HEK293 (cell line): ENCODE data around the gene OR11G2.

ENCODE experiments used
- CTCF ChIA-PET: fragments of 350-600 bp; formaldehyde crosslinking; extraction: SDS; loops from one replicate; lab custom pipeline; 2021; ENCODE audit warnings: antibody characterized with exemption; lab: Yijun Ruan, JAX
- POLR2A ChIA-PET: fragments of 300-600 bp; formaldehyde crosslinking; extraction: SDS; loops from one replicate; lab custom pipeline; 2020; ENCODE audit warnings: antibody characterized with exemption, inconsistent platforms; lab: Yijun Ruan, JAX
- H3K27ac ChIP-seq: fragments of 200-500 bp; sonication (Bioruptor generic); 2 replicates; pipeline ENCODE4 v1.5.1; 2014; ENCODE audit warnings: low read depth, low read length, control low read depth, inconsistent platforms; ENCODE audit errors: extremely low read depth
- H3K36me3 ChIP-seq, 2 experiments: fragments of 200-500 bp in 1 of 2; sonication (Bioruptor generic) in 1 of 2; 1 replicate in 1 of 2; 2 replicates in 1 of 2; pipeline ENCODE4 v1.5.1; 2014 to 2017; ENCODE audit warnings: inconsistent platforms in 2 of 2, low read length in 2 of 2; ENCODE audit not compliant: control insufficient read depth in 2 of 2, insufficient read depth in 1 of 2
- H3K4me1 ChIP-seq: fragments of 200-500 bp; sonication (Bioruptor generic); 2 replicates; pipeline ENCODE4 v1.5.1; 2014; ENCODE audit warnings: mild to moderate bottlenecking, low read length, inconsistent platforms; ENCODE audit not compliant: control insufficient read depth, insufficient read depth
- H3K4me3 ChIP-seq: 2 replicates; pipeline ENCODE4 v1.5.1; 2011; ENCODE audit warnings: low read depth, mild to moderate bottlenecking, control low read depth, low read length, moderate library complexity
- H3K9me3 ChIP-seq: fragments of 200-500 bp; sonication (Bioruptor generic); 2 replicates; pipeline ENCODE4 v1.5.1; 2014; ENCODE audit warnings: low read depth, low read length, inconsistent platforms; ENCODE audit not compliant: control insufficient read depth, insufficient read depth
- EGR2 ChIP-seq: fragments of 450-650 bp; formaldehyde crosslinking; IDR thresholded peaks from 2 replicates; pipeline ENCODE4 v1.5.1; 2016; ENCODE audit warnings: low read depth, missing biosample characterization, missing genetic modification characterization
- OSR2 ChIP-seq: fragments of 450-650 bp; formaldehyde crosslinking; IDR thresholded peaks from 2 replicates; pipeline ENCODE4 v1.5.1; 2016; ENCODE audit warnings: missing biosample characterization, missing genetic modification characterization
- REST ChIP-seq: fragments of 450-650 bp; formaldehyde crosslinking; IDR thresholded peaks from 2 replicates; pipeline ENCODE4 v1.5.1; 2016; ENCODE audit warnings: missing biosample characterization, missing genetic modification characterization
- SP7 ChIP-seq: fragments of 450-650 bp; formaldehyde crosslinking; IDR thresholded peaks from 2 replicates; pipeline ENCODE4 v1.5.1; 2016; ENCODE audit warnings: missing biosample characterization, missing genetic modification characterization
- ZFP37 ChIP-seq: fragments of 450-650 bp; formaldehyde crosslinking; IDR thresholded peaks from 2 replicates; pipeline ENCODE4 v1.5.1; 2016; ENCODE audit warnings: missing biosample characterization, missing genetic modification characterization
- ZNF10 ChIP-seq: fragments of 450-650 bp; formaldehyde crosslinking; IDR thresholded peaks from 2 replicates; pipeline ENCODE4 v1.5.1; 2017; ENCODE audit warnings: missing biosample characterization, missing genetic modification characterization
- ZNF121 ChIP-seq: fragments of 450-650 bp; formaldehyde crosslinking; IDR thresholded peaks from 2 replicates; pipeline ENCODE4 v1.5.1; 2016; ENCODE audit warnings: missing biosample characterization, missing genetic modification characterization
- ZNF16 ChIP-seq: fragments of 450-650 bp; formaldehyde crosslinking; IDR thresholded peaks from 2 replicates; pipeline ENCODE4 v1.5.1; 2016; ENCODE audit warnings: low read depth, missing biosample characterization, missing genetic modification characterization
- ZNF449 ChIP-seq: fragments of 450-650 bp; formaldehyde crosslinking; IDR thresholded peaks from 2 replicates; pipeline ENCODE4 v1.5.1; 2017; ENCODE audit warnings: missing biosample characterization, mild to moderate bottlenecking, missing genetic modification characterization, moderate library complexity
- ZNF585B ChIP-seq: fragments of 450-650 bp; formaldehyde crosslinking; IDR thresholded peaks from 2 replicates; pipeline ENCODE4 v1.5.1; 2016; ENCODE audit warnings: missing biosample characterization, missing genetic modification characterization
- ZXDB ChIP-seq: fragments of 450-650 bp; formaldehyde crosslinking; IDR thresholded peaks from 2 replicates; pipeline ENCODE4 v1.5.1; 2016; ENCODE audit warnings: missing biosample characterization, missing genetic modification characterization
- TF ChIP-seq, protein P1 (sequence below): fragments of 450-650 bp; formaldehyde crosslinking; conservative IDR thresholded peaks from 2 replicates; pipeline ENCODE4 v1.5.1; 2016; ENCODE audit warnings: low read depth, missing biosample characterization, missing genetic modification characterization
- TF ChIP-seq, protein P2 (sequence below): fragments of 450-650 bp; formaldehyde crosslinking; IDR thresholded peaks from 2 replicates; pipeline ENCODE4 v1.5.1; 2016; ENCODE audit warnings: missing biosample characterization, missing genetic modification characterization
- TF ChIP-seq, protein P3 (sequence below): fragments of 450-650 bp; formaldehyde crosslinking; IDR thresholded peaks from 2 replicates; pipeline ENCODE4 v1.5.1; 2016; ENCODE audit warnings: missing biosample characterization, missing genetic modification characterization

OR11G2 gene

DNA sequence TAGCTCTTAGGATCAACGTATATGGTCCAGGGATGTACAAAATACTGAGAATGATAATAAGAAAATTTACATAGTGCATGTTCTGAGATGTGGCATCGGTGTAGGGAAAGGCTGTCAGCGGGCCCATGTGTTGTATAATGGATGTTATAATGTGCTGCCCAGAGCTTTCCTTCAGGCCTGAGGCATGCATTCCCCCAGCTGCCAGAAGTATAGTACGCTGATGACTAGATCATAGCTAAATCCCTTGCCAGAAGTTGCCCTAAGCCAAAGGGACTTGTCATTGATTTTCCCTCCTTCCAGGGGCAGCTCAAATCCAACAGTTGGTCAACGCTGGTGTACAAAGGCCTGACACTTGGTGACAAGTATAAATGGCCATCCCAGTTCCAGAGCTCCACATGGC, 6.5 kb upstream of the OR11G2 start:
- TF ChIP-seq ZFP37 (tag by site-specific recombination) (no peak), ZNF585B (tag by site-specific recombination) (no peak), ZNF121 (tag by site-specific recombination) (no peak), EGR2 (tag by site-specific recombination) (no peak), ZNF16 (no peak), ZXDB (tag by site-specific recombination) (no peak), ZNF10 (no peak), ZNF449 (tag by site-specific recombination) (no peak), SP7 (no peak)
- TF ChIP-seq, protein P1, sequence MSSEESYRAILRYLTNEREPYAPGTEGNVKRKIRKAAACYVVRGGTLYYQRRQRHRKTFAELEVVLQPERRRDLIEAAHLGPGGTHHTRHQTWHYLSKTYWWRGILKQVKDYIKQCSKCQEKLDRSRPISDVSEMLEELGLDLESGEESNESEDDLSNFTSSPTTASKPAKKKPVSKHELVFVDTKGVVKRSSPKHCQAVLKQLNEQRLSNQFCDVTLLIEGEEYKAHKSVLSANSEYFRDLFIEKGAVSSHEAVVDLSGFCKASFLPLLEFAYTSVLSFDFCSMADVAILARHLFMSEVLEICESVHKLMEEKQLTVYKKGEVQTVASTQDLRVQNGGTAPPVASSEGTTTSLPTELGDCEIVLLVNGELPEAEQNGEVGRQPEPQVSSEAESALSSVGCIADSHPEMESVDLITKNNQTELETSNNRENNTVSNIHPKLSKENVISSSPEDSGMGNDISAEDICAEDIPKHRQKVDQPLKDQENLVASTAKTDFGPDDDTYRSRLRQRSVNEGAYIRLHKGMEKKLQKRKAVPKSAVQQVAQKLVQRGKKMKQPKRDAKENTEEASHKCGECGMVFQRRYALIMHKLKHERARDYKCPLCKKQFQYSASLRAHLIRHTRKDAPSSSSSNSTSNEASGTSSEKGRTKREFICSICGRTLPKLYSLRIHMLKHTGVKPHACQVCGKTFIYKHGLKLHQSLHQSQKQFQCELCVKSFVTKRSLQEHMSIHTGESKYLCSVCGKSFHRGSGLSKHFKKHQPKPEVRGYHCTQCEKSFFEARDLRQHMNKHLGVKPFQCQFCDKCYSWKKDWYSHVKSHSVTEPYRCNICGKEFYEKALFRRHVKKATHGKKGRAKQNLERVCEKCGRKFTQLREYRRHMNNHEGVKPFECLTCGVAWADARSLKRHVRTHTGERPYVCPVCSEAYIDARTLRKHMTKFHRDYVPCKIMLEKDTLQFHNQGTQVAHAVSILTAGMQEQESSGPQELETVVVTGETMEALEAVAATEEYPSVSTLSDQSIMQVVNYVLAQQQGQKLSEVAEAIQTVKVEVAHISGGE (tag by site-specific recombination), result no peak
- TF ChIP-seq, protein P2, sequence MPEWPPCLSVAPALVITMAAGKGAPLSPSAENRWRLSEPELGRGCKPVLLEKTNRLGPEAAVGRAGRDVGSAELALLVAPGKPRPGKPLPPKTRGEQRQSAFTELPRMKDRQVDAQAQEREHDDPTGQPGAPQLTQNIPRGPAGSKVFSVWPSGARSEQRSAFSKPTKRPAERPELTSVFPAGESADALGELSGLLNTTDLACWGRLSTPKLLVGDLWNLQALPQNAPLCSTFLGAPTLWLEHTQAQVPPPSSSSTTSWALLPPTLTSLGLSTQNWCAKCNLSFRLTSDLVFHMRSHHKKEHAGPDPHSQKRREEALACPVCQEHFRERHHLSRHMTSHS (tag by site-specific recombination), result no peak
- TF ChIP-seq, protein P3, sequence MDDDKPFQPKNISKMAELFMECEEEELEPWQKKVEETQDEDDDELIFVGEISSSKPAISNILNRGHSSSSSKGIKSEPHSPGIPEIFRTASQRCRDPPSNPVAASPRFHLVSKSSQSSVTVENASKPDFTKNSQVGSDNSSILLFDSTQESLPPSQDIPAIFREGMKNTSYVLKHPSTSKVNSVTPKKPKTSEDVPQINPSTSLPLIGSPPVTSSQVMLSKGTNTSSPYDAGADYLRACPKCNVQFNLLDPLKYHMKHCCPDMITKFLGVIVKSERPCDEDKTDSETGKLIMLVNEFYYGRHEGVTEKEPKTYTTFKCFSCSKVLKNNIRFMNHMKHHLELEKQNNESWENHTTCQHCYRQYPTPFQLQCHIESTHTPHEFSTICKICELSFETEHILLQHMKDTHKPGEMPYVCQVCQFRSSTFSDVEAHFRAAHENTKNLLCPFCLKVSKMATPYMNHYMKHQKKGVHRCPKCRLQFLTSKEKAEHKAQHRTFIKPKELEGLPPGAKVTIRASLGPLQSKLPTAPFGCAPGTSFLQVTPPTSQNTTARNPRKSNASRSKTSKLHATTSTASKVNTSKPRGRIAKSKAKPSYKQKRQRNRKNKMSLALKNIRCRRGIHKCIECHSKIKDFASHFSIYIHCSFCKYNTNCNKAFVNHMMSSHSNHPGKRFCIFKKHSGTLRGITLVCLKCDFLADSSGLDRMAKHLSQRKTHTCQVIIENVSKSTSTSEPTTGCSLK (tag by site-specific recombination), result no peak
- Histone ChIP-seq H3K36me3 (no peaks in the 10 kb centered on the region), H3K27ac (no peak overlapping the region), H3K4me1 (no peaks in the 10 kb centered on the region), H3K9me3 (no peaks in the 10 kb centered on the region), H3K4me3 (no peak overlapping the region)
- ChIA-PET POLR2A (no interaction called here), CTCF (no interaction called here)

GRCh38 chr14:20191396-20191795, 700 bp downstream of the OR11G2 start:
- no peaks in the 10 kb centered on the region for H3K9me3 ChIP-seq
- TF ChIP-seq REST (tag by site-specific recombination) (peak; percentile 70), OSR2 (tag by site-specific recombination) (no peak)
- TF ChIP-seq, all 188 proteins: peak for 1
- no peaks in the 10 kb centered on the region for H3K36me3 ChIP-seq
- no peak overlapping the region for H3K4me3 ChIP-seq
- no peak overlapping the region for H3K27ac ChIP-seq
- CTCF ChIA-PET, result interaction anchor here (0.6 kb wide), 1 partner anchor 11 kb away, joined by 4 read pairs; no protein-coding TSS in a partner anchor
- POLR2A ChIA-PET, result no interaction called here
- no peaks in the 10 kb centered on the region for H3K4me1 ChIP-seq
